Esophagus squamous epithelium (tissue), 5 donors: ENCODE data around the gene BRD7. TPM values are rescaled to one million over a fixed set of nuclear protein-coding genes. Genes with fewer than 3 reads are reported as not detected.

ENCODE experiments used
- DNase-seq: peaks from one replicate; lab custom pipeline; 2025; lab: John Stamatoyannopoulos, UW
- H3K27ac ChIP-seq, 4 donors: fragments of 200-600 bp; sonication (generic); one replicate each; pipeline ENCODE4 v1.5.1; 2016 to 2019; ENCODE audit warnings: mild to moderate bottlenecking in 1 of 4
- H3K27me3 ChIP-seq, 4 donors: fragments of 200-600 bp; sonication (generic); 1 replicate in 3 of 4; 2 replicates in 1 of 4; pipeline versions ENCODE4 v1.5.1 to v1.6.0; 2017 to 2021; ENCODE audit warnings: antibody characterized with exemption in 1 of 4
- H3K36me3 ChIP-seq, 3 donors: fragments of 200-600 bp; sonication (generic); one replicate each; pipeline ENCODE4 v1.5.1; 2016 to 2019
- H3K4me1 ChIP-seq, 3 donors: fragments of 200-600 bp; sonication (generic); one replicate each; pipeline ENCODE4 v1.5.1; 2017 to 2019
- H3K4me3 ChIP-seq, 4 donors: fragments of 200-600 bp; sonication (generic); 1 replicate in 3 of 4; 2 replicates in 1 of 4; pipeline ENCODE4 v1.5.1; 2016 to 2019; ENCODE audit warnings: mild to moderate bottlenecking in 2 of 4, moderate library complexity in 1 of 4
- H3K9me3 ChIP-seq, 3 donors: fragments of 200-600 bp; sonication (generic); one replicate each; pipeline ENCODE4 v1.5.1; 2016 to 2019
- POLR2A ChIP-seq, 4 donors: fragments of 450-650 bp; IDR thresholded peaks; one replicate each; pipeline ENCODE4 v1.6.1; 2017; ENCODE audit warnings: antibody characterized with exemption in 4 of 4, mild to moderate bottlenecking in 4 of 4, moderate library complexity in 3 of 4
- WGBS, 2 donors: methylation state at CpG; one replicate each; pipeline ENCODE4 v1.1.5; 2018; 5-methylcytosine and 5-hydroxymethylcytosine counted together
- intact Hi-C: fragments of 100-400 bp; cut with DNase I; formaldehyde crosslinking; loops from one replicate; pipeline ENCODE4 v1.15.0; 2022
- total RNA-seq, 4 donors: library from RNA; depleted of rRNA; stranded (reverse); fragments of >200 nt; gene quantifications; one replicate each; pipeline ENCODE4 v1.1.0, GENCODE V29; 2016
- TF ChIP-seq, protein P1 (sequence below), 6 experiments: fragments of 450-650 bp in 4 of 6; fragments of 200-600 bp in 2 of 6; sonication (generic) in 2 of 6; IDR thresholded peaks; one replicate each; pipeline ENCODE4 v1.5.1; 2016 to 2019; ENCODE audit warnings: antibody characterized with exemption in 6 of 6, mild to moderate bottlenecking in 4 of 6, moderate library complexity in 4 of 6
- donor health status: DM: yes; HTN: yes; CAD: no.

BRD7 gene
- total RNA-seq, 4 donors from 2014 or later = 42.0 to 81.9 (median 51.4) TPM

DNA sequence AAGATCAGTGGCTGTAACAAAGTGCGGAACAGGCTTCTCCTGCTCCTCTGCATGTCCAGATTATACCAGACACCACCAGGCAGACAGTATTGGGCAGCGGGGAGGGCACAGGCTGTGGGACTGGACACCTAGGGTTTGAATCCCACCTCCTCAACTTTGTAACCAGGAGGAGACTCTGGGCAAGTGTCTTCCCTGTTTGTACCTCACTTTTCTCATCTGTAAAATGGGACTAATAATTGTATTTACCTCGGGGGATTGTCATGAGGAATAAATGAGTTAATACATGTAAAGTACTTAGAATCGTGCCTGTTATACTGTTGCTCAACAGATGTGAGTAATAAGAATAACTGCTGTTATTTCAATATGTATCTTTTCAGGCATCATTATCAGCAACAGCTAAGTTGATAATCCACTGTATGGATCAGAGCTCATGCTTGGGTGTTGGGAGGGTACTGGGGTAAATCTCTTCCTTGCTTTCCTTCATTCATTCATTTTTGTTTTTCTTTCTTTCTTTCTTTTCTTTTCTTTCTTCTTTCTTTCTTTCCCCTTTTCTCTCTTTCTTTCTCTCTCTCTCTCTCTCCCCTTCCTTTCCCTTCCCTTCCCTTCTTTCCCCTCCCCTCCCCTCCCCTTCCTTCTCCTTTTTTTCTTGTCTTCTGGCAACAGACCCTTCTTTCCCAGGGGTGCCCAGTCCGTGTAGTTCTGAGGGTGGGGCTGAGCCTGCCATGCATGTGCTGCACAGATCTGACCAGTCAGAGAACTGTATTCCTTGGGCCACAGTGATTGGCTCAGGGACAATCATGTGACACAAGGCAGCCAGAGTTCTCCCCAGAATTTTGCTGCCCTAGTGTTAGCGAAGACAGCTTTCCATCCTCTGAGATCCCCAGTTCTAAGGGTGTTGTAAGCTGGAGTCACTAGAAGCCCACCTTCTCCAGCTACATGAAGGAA is 25.3 kb upstream of the BRD7 start:
- Histone ChIP-seq H3K36me3 (no peaks in the 10 kb centered on the region), H3K9me3 (no peaks in the 10 kb centered on the region), H3K4me1 (peaks cover 4 to 32% (median 9%) of the 10 kb centered on the region in 3 donors), H3K27me3 (peaks cover 0 to 8% (median 0%) of the 10 kb centered on the region in 4 donors), H3K4me3 (no peak overlapping the region), H3K27ac (no peak overlapping the region)
- DNase-seq = no peak
- 58 to 64% methylated on average over 3 to 6 of the region's 6 CpGs for WGBS, 2 donors
- intact Hi-C loops = no loop called here
- no peak for TF ChIP-seq POLR2A (IDR thresholded peaks at IDR 0.05)
- TF ChIP-seq, protein P1, sequence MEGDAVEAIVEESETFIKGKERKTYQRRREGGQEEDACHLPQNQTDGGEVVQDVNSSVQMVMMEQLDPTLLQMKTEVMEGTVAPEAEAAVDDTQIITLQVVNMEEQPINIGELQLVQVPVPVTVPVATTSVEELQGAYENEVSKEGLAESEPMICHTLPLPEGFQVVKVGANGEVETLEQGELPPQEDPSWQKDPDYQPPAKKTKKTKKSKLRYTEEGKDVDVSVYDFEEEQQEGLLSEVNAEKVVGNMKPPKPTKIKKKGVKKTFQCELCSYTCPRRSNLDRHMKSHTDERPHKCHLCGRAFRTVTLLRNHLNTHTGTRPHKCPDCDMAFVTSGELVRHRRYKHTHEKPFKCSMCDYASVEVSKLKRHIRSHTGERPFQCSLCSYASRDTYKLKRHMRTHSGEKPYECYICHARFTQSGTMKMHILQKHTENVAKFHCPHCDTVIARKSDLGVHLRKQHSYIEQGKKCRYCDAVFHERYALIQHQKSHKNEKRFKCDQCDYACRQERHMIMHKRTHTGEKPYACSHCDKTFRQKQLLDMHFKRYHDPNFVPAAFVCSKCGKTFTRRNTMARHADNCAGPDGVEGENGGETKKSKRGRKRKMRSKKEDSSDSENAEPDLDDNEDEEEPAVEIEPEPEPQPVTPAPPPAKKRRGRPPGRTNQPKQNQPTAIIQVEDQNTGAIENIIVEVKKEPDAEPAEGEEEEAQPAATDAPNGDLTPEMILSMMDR (IDR thresholded peaks at IDR 0.05) = no peak

DNA sequence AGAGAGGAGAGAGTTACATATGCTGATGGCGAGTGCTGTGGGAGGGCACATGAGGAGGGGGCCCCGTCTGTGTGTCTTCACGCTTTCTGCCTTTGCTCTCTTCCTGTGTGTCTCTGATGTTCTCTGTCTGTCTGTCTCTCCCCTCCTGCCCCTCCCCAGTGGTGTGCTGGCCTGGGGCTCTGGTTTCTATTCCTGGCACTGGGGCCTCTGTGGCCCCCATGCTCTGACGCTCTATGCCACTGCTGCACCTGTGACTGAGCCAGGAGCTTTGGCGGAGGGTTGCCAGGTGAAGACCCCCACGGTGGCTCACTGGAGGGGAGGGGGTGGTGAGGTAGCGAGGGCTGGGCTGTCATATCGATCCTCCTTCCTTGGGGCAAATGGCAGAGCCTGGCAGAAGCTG is 24.6 kb upstream of the BRD7 start:
- no peak for TF ChIP-seq POLR2A (IDR thresholded peaks at IDR 0.05)
- TF ChIP-seq, protein P1 (IDR thresholded peaks at IDR 0.05) = no peak
- Histone ChIP-seq H3K36me3 (no peaks in the 10 kb centered on the region), H3K9me3 (no peaks in the 10 kb centered on the region), H3K4me1 (peaks cover 4 to 32% (median 9%) of the 10 kb centered on the region in 3 donors), H3K27ac (no peak overlapping the region), H3K27me3 (peaks cover 0 to 8% (median 0%) of the 10 kb centered on the region in 4 donors), H3K4me3 (no peak overlapping the region)
- no peak for DNase-seq
- WGBS, 2 donors = 73% methylated on average over 2 to 3 of the region's 8 CpGs
- intact Hi-C loops = no loop called here

DNA sequence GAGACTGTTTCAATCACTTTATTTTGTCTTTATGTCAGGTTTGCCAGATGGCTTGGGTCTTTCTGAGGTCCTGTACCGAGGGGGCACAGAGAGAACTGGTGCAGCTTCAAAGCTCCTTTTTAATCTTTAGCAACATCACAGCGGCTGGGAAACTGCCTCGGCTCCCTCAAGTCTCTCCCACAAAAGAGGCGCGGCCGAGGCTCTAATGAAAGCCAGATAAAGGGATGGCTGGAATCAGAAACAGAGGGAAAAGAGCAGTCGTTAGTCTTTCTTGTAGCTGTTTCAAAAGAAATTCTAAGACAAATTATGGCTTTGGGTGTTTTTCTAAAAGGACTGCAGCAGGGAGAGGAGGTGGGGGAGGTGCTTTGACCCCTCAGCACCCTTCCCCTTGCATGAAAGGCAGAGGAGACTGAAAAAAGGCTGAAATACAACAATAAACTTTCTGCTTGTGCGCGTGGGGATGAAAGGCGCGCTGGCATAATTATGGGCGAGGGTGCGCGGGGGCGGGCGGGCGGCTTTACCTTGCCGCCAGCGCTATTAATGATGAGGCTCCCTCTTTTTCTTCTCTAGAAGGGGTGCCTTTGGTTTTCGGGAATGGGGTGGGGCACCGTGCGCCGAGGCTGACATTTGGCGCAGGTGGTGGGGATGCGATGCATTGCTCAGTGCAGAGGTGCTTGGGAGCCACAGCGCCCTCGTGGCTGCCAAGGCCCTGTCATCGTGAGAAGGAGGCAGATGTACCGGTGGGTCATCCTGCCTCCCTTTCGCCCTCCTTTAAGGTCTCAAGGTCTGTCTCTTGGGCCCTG is 22.3 kb upstream of the BRD7 start:
- 65 to 73% methylated on average over 25 to 26 of the region's 30 CpGs for WGBS, 2 donors
- no peak overlapping the region for H3K27ac ChIP-seq
- intact Hi-C loops = no loop called here
- H3K9me3 ChIP-seq = no peaks in the 10 kb centered on the region
- H3K4me3 ChIP-seq = no peak overlapping the region
- H3K36me3 ChIP-seq = no peaks in the 10 kb centered on the region
- DNase-seq = no peak
- no peak for TF ChIP-seq POLR2A (IDR thresholded peaks at IDR 0.05)
- TF ChIP-seq, protein P1 (IDR thresholded peaks at IDR 0.05) = no peak
- H3K4me1 ChIP-seq = peaks cover 0 to 11% (median under 1%) of the 10 kb centered on the region in 3 donors
- peaks cover 0 to 21% (median 0%) of the 10 kb centered on the region in 4 donors for H3K27me3 ChIP-seq

DNA sequence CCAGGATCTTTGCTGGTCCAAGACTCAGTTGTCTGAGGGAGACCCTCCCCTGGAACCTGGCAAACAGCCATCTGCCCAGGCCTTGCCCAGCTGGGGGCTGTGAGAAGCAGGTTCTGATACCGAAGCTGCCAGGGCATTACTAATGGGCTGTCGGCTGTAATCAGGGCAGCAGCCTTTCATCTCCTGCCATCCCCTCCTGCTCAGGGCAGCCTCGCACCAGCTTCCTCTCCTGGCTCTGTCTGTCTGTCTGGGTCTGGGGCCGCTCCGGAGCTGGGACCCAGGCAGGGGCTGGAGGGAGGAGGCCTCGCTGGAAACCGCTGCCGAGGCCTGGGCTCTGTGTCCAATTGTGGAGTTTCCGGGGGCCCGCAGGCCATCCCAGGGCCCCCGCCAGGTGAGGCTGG is 21.6 kb upstream of the BRD7 start:
- Histone ChIP-seq H3K27me3 (peaks cover 0 to 22% (median 0%) of the 10 kb centered on the region in 4 donors), H3K4me3 (no peak overlapping the region), H3K36me3 (no peaks in the 10 kb centered on the region), H3K4me1 (peaks cover 0 to 4% (median 0%) of the 10 kb centered on the region in 3 donors), H3K9me3 (no peaks in the 10 kb centered on the region), H3K27ac (no peak overlapping the region)
- WGBS, 2 donors = 79% methylated on average over 6 of the region's 11 CpGs; no CpG with 5 or more reads in 1 of the 2 donors
- intact Hi-C loops = no loop called here
- TF ChIP-seq, protein P1 (IDR thresholded peaks at IDR 0.05) = no peak
- TF ChIP-seq POLR2A (IDR thresholded peaks at IDR 0.05) = no peak
- DNase-seq = no peak
